IPS-18a (cell line): ENCODE results near the gene SDK2.

ENCODE experiments used
- H3K27ac ChIP-seq: one replicate; pipeline ENCODE4 v1.5.1; 2013; ENCODE audit warnings: low read length
- H3K27me3 ChIP-seq: one replicate; pipeline ENCODE4 v1.6.1; 2013; ENCODE audit warnings: mild to moderate bottlenecking, low read length; ENCODE audit not compliant: control insufficient read depth, insufficient read depth
- H3K36me3 ChIP-seq: one replicate; pipeline ENCODE4 v1.6.1; 2013; ENCODE audit warnings: low read depth, low read length; ENCODE audit not compliant: control insufficient read depth
- H3K4me1 ChIP-seq: one replicate; pipeline ENCODE4 v1.6.1; 2013; ENCODE audit warnings: low read depth, low read length; ENCODE audit not compliant: control insufficient read depth
- H3K4me3 ChIP-seq: one replicate; pipeline ENCODE4 v1.5.1; 2013; ENCODE audit warnings: low read length
- H3K9ac ChIP-seq: one replicate; pipeline ENCODE4 v1.6.1; 2013; ENCODE audit warnings: mild to moderate bottlenecking, low read length, moderate library complexity
- H3K9me3 ChIP-seq: one replicate; pipeline ENCODE4 v1.6.1; 2013; ENCODE audit warnings: low read depth, low read length; ENCODE audit not compliant: control insufficient read depth

The SDK2 gene

GRCh38 chr17:73343739-73344454 is 300.3 kb downstream of the SDK2 start:
- Histone ChIP-seq H3K4me1 (peaks cover 35% of the 10 kb centered on the region), H3K4me3 (peak overlapping the region; percentile 42), H3K36me3 (no peaks in the 10 kb centered on the region), H3K27me3 (no peaks in the 10 kb centered on the region), H3K27ac (peak overlapping the region; percentile 81), H3K9me3 (no peaks in the 10 kb centered on the region), H3K9ac (peak overlapping the region; percentile 51)

GRCh38 chr17:73343168-73343634 is 301.0 kb downstream of the SDK2 start:
- Histone ChIP-seq H3K27me3 (no peaks in the 10 kb centered on the region), H3K36me3 (no peaks in the 10 kb centered on the region), H3K4me1 (peaks cover 33% of the 10 kb centered on the region), H3K27ac (peak overlapping the region; percentile 81), H3K9ac (peak overlapping the region; percentile 51), H3K4me3 (peak overlapping the region; percentile 42), H3K9me3 (no peaks in the 10 kb centered on the region)

- H3K9me3 ChIP-seq, result no peaks in the 10 kb centered on the region
- H3K9ac ChIP-seq, result peak overlapping the region; percentile 50
- peaks cover 31% of the 10 kb centered on the region for H3K4me1 ChIP-seq
- peak overlapping the region; percentile 48 for H3K27ac ChIP-seq
- no peaks in the 10 kb centered on the region for H3K27me3 ChIP-seq
- H3K36me3 ChIP-seq, result no peaks in the 10 kb centered on the region
- H3K4me3 ChIP-seq, result no peak overlapping the region
Measured at GRCh38 chr17:73342541-73343167, 301.6 kb downstream of the SDK2 start.

GRCh38 chr17:73342050-73342522 is 302.2 kb downstream of the SDK2 start:
- H3K27me3 ChIP-seq, result no peaks in the 10 kb centered on the region
- H3K9ac ChIP-seq, result peak overlapping the region; percentile 50
- no peaks in the 10 kb centered on the region for H3K36me3 ChIP-seq
- peak overlapping the region; percentile 48 for H3K27ac ChIP-seq
- H3K9me3 ChIP-seq, result no peaks in the 10 kb centered on the region
- peaks cover 31% of the 10 kb centered on the region for H3K4me1 ChIP-seq
- peak overlapping the region; percentile 31 for H3K4me3 ChIP-seq

- Histone ChIP-seq H3K36me3 (no peaks in the 10 kb centered on the region), H3K4me1 (peaks cover 31% of the 10 kb centered on the region), H3K27me3 (no peaks in the 10 kb centered on the region), H3K4me3 (peak overlapping the region; percentile 31), H3K27ac (peak overlapping the region; percentile 17), H3K9me3 (no peaks in the 10 kb centered on the region), H3K9ac (peak overlapping the region; percentile 50)
Measured at GRCh38 chr17:73341350-73342049, 302.7 kb downstream of the SDK2 start.

GRCh38 chr17:73340093-73340596 is 304.1 kb downstream of the SDK2 start:
- Histone ChIP-seq H3K9me3 (no peaks in the 10 kb centered on the region), H3K36me3 (no peaks in the 10 kb centered on the region), H3K4me1 (peaks cover 31% of the 10 kb centered on the region), H3K9ac (no peak overlapping the region), H3K27ac (no peak overlapping the region), H3K27me3 (no peaks in the 10 kb centered on the region), H3K4me3 (no peak overlapping the region)

- H3K9ac ChIP-seq, result no peak overlapping the region
- H3K27ac ChIP-seq, result no peak overlapping the region
- H3K9me3 ChIP-seq, result no peaks in the 10 kb centered on the region
- H3K4me3 ChIP-seq, result no peak overlapping the region
- no peaks in the 10 kb centered on the region for H3K36me3 ChIP-seq
- H3K27me3 ChIP-seq, result no peaks in the 10 kb centered on the region
- peaks cover 22% of the 10 kb centered on the region for H3K4me1 ChIP-seq
Measured at GRCh38 chr17:73338566-73339197, 305.6 kb downstream of the SDK2 start.

GRCh38 chr17:73338050-73338521 is 306.2 kb downstream of the SDK2 start:
- Histone ChIP-seq H3K36me3 (no peaks in the 10 kb centered on the region), H3K4me1 (peaks cover 19% of the 10 kb centered on the region), H3K4me3 (no peak overlapping the region), H3K27ac (no peak overlapping the region), H3K27me3 (no peaks in the 10 kb centered on the region), H3K9ac (no peak overlapping the region), H3K9me3 (no peaks in the 10 kb centered on the region)

GRCh38 chr17:73337330-73337710 is 306.9 kb downstream of the SDK2 start:
- no peaks in the 10 kb centered on the region for H3K27me3 ChIP-seq
- H3K4me3 ChIP-seq, result no peak overlapping the region
- no peaks in the 10 kb centered on the region for H3K9me3 ChIP-seq
- peaks cover 11% of the 10 kb centered on the region for H3K4me1 ChIP-seq
- no peak overlapping the region for H3K27ac ChIP-seq
- no peak overlapping the region for H3K9ac ChIP-seq
- H3K36me3 ChIP-seq, result no peaks in the 10 kb centered on the region

GRCh38 chr17:73336408-73337329 is 307.6 kb downstream of the SDK2 start:
- Histone ChIP-seq H3K36me3 (no peaks in the 10 kb centered on the region), H3K4me3 (no peak overlapping the region), H3K27ac (no peak overlapping the region), H3K4me1 (peaks cover 6% of the 10 kb centered on the region), H3K9ac (no peak overlapping the region), H3K9me3 (no peaks in the 10 kb centered on the region), H3K27me3 (no peaks in the 10 kb centered on the region)
